GM18867 (cell line): ENCODE results near the gene TATDN3.
"Not testable (repeated sequence)": the region's sequence is repeated elsewhere in the genome, so short reads cannot be mapped to it uniquely, and the experiment has no call there.

ENCODE experiments used
- ATAC-seq: cut with Tn5 transposase; IDR thresholded peaks from one replicate; pipeline ENCODE4 v1.9.1; 2021; ENCODE audit warnings: mild to moderate bottlenecking, moderate library complexity; ENCODE audit not compliant: unreplicated experiment

TATDN3 gene

GRCh38 chr1:212774584-212774983 lies 17.1 kb upstream of the TATDN3 start:
- no peak for ATAC-seq

DNA sequence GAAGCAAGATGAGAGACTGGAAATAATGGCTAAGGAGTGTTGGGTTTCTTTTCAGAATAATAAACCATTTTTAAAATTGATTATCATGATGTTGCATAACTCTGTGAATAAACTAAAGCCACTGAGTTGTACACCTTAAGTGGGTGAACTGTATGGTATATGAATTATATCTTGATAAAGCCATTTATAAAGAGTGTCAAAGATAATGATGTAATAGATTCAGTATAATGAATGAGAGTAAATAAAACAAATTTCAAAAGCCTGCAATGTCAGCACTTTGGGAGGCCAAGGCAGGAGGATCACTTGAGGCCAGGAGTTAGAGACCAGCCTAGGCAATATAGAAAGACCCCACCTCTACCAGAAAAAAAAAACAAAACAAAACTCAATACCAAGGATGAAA lies 16.5 kb upstream of the TATDN3 start:
- no peak for ATAC-seq

DNA sequence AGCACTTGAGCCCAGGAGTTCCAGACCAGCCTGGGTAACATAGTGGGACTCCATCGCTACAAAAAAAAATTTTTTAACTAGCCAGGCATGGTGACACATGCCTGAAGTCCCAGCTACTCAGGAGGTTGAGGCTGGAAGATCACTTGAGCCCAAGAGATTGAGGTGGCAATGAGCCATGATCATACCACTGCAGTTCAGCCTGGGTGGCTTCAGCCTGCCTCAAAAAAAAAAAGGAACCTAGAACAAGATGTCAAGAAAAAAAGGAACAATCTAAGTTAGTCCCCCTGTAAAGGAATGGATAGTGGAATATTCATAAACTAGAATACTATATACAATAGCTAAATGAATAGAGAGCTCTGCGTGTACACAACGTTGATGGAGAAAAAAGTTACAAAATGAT lies 14.5 kb upstream of the TATDN3 start:
- no peak for ATAC-seq

- not testable (repeated sequence) for ATAC-seq
These were observed 12.6 kb upstream of the TATDN3 start for GRCh38 chr1:212779086-212779485.

- no peak for ATAC-seq
These were observed 10.9 kb upstream of the TATDN3 start for GRCh38 chr1:212780759-212781158.

DNA sequence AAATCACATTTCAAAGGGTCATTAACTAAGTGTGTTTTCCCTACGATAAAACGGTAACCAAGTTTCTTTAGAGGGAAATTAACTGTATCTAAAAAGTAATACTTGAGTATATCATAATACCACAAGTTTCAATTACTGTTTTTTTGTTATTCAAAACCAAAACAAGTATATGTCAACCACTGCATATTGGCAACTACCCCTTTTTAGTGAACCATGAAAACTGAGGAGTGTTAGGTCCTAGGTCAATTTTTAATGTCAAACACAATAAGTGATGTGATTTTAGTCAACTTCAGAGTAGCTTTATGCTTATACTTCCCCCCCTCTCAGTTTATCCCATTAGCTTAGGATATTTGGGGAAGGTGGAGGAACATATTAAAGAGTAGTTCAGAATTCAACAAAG lies 10.5 kb upstream of the TATDN3 start:
- no peak for ATAC-seq

DNA sequence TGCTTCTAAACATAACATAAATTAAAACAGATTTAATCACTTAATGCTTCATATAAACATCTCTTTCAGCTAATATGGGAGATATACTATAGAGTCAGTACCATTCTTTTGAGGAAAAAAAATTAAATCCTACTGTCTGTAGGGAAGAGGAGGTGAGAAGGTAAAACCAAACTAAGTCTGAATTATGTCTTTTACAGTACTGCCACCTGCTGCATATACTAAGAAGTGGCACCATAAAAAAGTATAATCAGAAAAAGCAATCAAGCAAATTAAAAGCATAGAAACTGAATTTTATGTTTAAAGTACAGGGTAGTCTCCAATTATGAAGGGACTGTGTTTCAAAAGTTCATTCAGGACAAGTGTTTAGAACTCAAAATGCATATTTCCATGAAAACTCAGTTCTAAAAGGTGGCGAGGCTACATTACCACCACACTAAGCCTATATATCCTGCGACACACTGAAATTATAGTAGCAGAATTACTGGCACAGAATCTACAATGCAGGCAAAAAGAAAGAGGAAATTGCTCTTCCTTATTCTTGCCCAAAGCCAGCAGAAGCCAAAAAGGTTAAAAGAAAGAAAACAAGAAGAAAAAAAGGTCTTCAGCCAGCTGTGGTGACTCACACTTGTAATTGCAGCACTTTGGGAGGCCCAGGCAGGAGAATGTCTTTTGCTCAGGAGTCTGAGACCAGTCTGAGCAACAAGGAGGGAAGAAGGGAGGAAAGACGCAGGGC lies 9.1 kb upstream of the TATDN3 start:
- ATAC-seq, result no peak

GRCh38 chr1:212783976-212784375 lies 7.7 kb upstream of the TATDN3 start:
- no peak for ATAC-seq

- no peak for ATAC-seq
These were observed 5.8 kb upstream of the TATDN3 start for GRCh38 chr1:212785871-212786270.

GRCh38 chr1:212791261-212791675 lies 426 bp upstream of the TATDN3 start:
- ATAC-seq, result peak; percentile 33

DNA sequence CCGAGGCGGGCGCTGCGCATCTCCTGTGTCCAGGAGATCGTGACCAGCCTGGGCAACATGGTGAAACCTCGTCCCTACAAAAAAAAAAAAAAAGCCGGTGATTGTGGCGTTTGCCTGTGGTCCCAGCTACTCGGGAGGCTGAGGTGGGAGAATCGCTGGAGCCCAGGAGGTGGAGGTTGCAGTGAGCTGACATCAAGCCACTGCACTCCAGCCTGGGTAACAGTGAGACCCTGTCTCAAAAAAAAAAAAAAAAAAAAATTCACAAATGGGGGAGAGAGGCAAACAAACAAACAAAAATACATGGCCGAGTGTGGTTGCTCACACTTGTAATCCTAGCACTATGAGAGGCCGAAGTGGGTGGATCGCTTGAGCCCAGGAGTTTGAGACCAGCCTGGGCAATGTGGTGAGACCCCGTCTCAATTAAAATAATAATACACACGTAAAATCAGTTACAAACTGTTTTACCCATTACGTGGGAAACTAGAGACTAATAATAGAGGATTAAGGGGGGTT lies 758 bp downstream of the TATDN3 start:
- no peak for ATAC-seq

- peak; percentile 82 for ATAC-seq
These were observed 2.9 kb downstream of the TATDN3 start for GRCh38 chr1:212794561-212795014.

DNA sequence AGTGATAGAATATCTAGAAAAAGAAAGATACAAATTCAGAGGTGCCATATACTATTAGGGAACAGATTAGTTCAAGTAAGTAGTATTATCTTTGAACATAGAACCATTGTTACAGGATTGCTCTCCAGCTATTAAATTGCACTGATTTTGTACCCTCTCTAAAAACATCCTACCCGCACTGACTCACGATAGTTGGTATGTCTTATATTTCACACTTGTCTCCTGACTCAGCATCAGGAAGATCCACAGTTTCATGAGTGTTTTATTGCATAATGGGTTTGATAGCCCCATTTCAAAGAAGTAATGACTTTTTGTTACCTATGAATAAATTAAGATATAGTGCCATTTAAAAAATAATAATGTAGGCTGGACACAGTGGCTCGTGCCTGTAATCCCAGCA lies 6.0 kb downstream of the TATDN3 start:
- ATAC-seq, result no peak

DNA sequence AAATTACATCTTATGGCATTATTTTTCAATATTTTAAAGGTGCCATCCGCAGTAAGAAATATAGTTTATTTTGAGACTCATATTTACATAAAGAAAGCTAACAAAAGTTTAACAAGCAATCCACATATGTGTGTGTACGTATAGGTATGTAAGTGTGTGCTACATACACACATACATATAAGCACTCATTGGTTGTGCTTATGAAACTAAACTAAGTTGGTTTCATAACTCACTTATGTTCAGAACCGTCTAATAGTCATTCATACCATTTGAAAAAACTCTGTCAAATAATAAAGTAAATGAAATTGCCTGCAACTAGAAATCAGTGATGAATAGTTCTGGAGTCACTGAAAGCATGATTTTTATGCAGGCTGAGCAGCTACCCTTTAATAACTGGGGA lies 14.1 kb downstream of the TATDN3 start:
- no peak for ATAC-seq

DNA sequence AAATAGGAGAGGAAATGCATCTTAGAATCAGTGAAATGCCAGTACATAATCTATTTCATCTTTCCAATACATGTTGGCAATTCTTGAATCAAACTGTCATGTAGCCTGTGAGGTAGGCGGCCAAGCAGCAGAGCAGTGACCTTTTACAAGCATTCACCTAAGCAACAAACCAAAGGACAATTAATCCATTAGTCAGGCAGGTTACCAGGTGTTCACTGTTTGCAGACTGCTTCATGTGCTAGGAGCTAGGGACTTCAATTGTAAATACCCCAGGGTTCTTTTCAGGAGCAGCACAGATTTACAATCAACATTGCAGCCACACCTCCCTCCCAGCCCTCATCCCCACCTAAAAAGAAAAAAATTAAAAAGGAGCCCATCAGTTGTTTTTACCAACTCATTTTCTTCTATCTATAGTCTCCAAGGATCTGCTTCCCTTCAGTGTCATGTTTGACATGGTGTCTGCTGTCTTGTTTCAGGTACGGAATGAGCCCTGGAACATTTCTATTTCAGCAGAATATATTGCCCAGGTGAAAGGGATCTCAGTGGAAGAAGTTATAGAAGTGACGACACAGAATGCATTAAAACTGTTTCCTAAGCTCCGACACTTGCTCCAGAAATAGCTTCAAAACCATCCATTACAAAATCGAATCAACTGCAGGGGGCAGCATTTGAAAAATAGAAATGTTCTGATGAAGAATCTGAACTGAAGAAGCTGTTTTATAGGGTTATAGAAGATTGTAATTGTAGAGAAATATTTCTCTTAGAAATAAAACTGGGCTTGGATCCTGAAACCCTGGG lies 23.0 kb downstream of the TATDN3 start:
- ATAC-seq, result no peak

- no peak for ATAC-seq
These were observed 25.0 kb downstream of the TATDN3 start for GRCh38 chr1:212816567-212817278.

DNA sequence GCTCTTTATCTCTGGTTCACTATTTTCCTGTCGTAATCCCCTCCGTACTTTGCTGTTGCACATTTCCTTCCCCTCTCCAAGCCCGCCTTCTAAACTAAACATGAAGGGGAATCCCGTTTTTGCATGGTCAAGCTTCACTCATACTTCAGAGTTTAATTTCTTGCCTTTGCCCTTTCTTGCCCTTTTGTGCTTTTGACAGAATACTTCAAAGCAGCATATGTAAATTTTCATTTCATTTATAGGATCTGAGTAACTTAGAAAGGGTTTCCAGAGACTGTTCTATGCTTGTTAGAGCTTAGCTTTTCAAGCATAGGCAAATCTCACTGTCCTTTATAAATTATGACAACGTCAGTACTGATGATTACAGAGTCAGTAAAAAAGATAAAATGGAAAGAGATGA lies 28.0 kb downstream of the TATDN3 start:
- peak; percentile 73 for ATAC-seq

GRCh38 chr1:212820969-212821368 lies 29.3 kb downstream of the TATDN3 start:
- ATAC-seq, result no peak

DNA sequence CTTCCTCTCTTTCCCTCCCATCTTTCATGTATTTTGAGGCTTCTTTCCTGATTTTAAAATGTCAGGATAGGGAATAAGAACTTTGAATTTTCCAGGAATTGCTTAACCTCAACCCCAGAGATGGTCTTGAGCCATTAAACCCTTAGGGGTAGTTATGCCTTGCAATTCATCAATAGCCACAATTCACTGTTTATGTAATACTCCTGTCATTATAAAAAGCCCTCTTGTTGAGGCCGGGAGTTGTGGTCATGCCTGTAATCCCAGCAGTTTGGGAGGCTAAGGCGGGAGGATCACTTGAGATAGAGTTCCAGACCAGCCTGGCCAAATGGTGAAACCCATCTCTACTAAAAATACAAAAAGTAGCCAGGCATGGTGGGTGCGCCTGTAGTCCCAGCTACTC lies 31.3 kb downstream of the TATDN3 start:
- ATAC-seq, result no peak

DNA sequence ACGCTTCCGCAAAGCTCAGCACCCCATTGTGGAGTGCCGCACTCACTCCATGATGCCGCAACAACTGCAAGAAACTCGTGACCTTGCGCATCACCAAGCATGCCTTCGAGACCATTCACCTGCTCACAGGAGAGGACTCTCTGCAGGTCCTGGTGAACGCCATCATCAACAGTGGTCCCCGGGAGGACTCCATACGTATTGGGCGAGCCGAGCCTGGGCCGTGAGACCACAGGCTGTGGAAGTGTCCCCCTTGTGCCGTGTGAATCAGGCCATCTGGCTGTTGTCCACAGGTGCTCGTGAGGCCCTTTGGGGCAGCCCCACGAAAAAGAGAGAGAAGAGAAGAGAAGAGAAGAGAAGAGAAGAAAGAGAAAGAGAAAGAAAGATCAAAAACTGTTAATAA lies 32.5 kb downstream of the TATDN3 start:
- no peak for ATAC-seq

- ATAC-seq, result no peak
These were observed 34.2 kb downstream of the TATDN3 start for GRCh38 chr1:212825798-212826452.
